ENCODE results near the gene MED9. TPM values are rescaled to one million over a fixed set of nuclear protein-coding genes. Genes with fewer than 3 reads are reported as not detected.

MED9 gene
- polyA plus RNA-seq, 1 experiment, result 11.7 TPM

- no peak for DNase-seq (ENCODE audit: low read depth)
- Histone ChIP-seq H3K27me3 (ENCODE audit: control insufficient read depth, insufficient read depth, low read length) (no peaks in the 10 kb centered on the region), H3K4me3 (ENCODE audit: low read depth, low read length) (no peak overlapping the region), H3K36me3 (ENCODE audit: control insufficient read depth, insufficient read depth, low read length) (no peaks in the 10 kb centered on the region)
- TF ChIP-seq, protein P1, sequence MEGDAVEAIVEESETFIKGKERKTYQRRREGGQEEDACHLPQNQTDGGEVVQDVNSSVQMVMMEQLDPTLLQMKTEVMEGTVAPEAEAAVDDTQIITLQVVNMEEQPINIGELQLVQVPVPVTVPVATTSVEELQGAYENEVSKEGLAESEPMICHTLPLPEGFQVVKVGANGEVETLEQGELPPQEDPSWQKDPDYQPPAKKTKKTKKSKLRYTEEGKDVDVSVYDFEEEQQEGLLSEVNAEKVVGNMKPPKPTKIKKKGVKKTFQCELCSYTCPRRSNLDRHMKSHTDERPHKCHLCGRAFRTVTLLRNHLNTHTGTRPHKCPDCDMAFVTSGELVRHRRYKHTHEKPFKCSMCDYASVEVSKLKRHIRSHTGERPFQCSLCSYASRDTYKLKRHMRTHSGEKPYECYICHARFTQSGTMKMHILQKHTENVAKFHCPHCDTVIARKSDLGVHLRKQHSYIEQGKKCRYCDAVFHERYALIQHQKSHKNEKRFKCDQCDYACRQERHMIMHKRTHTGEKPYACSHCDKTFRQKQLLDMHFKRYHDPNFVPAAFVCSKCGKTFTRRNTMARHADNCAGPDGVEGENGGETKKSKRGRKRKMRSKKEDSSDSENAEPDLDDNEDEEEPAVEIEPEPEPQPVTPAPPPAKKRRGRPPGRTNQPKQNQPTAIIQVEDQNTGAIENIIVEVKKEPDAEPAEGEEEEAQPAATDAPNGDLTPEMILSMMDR (IDR thresholded peaks at IDR 0.05; ENCODE audit: insufficient read depth, low read depth, low read length), result no peak
- ChIA-PET POLR2A (no interaction called here), CTCF (interaction anchor here (1.1 to 2.5 kb wide), 3 partner anchors 13 to 40 kb away, joined by 4 to 13 read pairs (median 4); partner anchors contain the start of gene RASD1)
Measured at GRCh38 chr17:17536702-17537101, 59.9 kb downstream of the MED9 start.

GRCh38 chr17:17537311-17538099, 60.7 kb downstream of the MED9 start:
- POLR2A ChIA-PET, result no interaction called here
- H3K27me3 ChIP-seq (ENCODE audit: control insufficient read depth, insufficient read depth, low read length), result no peaks in the 10 kb centered on the region
- H3K36me3 ChIP-seq (ENCODE audit: control insufficient read depth, insufficient read depth, low read length), result no peaks in the 10 kb centered on the region
- CTCF ChIA-PET, result interaction anchor here (0.6 to 3.2 kb wide), 8 partner anchors 9 to 169 kb away, joined by 3 to 13 read pairs (median 4); partner anchors contain the start of gene RASD1
- TF ChIP-seq, protein P1 (IDR thresholded peaks at IDR 0.05; ENCODE audit: insufficient read depth, low read depth, low read length), result no peak
- DNase-seq (ENCODE audit: low read depth), result no peak
- H3K4me3 ChIP-seq (ENCODE audit: low read depth, low read length), result no peak overlapping the region

DNA sequence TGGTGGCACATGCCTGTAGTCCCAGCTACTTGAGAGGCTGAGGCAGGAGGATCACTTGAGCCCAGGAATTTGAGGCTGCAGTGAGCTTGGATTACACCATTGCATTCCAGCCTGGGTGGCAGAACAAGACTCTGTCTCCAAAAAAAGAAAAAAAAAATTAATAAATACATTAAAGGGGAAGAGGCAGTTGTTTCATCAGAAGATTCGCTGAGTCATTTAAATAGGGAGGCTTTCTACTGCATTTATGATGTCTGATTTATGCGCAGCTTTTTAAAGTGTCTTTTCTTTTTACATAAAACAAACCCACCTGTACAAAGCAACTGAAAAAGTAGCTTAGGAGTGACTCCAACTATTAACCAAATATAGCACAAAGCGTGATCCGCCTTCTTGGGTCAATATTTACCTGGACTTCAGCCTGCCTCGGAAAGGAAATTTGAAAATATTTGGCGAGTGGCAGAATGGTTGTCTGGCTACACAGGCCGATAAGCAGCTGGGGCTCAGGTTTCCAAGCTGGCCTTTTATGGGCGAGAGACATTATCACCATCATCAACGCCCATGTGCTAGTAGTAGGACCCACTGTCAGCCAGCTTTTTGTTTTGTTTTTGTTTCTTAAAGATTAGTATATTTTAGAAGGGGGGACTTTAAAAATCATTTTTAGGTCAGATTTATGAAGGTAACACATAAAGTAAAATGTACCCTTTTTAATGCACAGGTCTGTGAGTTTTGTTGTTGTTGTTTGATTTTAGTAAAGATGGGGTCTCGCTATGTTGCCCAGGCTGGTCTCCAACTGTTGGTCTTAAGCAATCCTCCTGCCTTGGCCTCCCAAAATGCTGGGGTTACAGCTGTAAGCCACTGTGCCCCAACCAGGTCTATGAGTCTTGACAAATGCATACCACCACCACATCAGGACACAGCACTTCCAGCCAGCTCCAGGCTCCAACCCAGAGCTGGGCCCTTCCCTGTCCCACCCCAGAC, 61.9 kb downstream of the MED9 start:
- ChIA-PET CTCF (interaction anchor here (1.3 to 3.2 kb wide), 4 partner anchors 8 to 30 kb away, joined by 3 to 13 read pairs (median 4); no protein-coding TSS in a partner anchor), POLR2A (no interaction called here)
- TF ChIP-seq, protein P1 (IDR thresholded peaks at IDR 0.05; ENCODE audit: insufficient read depth, low read depth, low read length), result no peak
- Histone ChIP-seq H3K4me3 (ENCODE audit: low read depth, low read length) (no peak overlapping the region), H3K36me3 (ENCODE audit: control insufficient read depth, insufficient read depth, low read length) (no peaks in the 10 kb centered on the region), H3K27me3 (ENCODE audit: control insufficient read depth, insufficient read depth, low read length) (no peaks in the 10 kb centered on the region)
- no peak for DNase-seq (ENCODE audit: low read depth)

DNA sequence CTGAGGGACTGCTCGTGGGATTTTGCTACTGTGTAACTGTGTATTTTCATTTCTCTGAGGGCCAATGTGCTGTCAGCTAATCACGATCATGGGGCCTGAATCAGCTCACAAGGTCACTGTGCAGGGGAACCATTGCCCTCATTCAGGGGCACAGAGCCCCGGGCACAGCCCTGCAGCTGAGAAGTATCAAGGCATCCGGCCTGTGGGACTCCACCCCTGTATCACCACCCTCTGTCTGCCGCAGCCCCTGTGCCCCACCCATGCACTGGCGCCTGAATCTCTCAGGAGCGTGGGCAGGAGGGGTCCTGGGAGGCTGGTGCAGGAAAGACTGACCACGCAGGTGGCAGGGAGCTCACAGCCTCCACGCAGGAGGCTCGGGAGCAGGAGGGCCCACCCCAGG, 62.8 kb downstream of the MED9 start:
- ChIA-PET CTCF (interaction anchor here (1.0 to 3.2 kb wide), 2 partner anchors 29 to 49 kb away, joined by 3 to 13 read pairs; no protein-coding TSS in a partner anchor), POLR2A (no interaction called here)
- Histone ChIP-seq H3K36me3 (ENCODE audit: control insufficient read depth, insufficient read depth, low read length) (no peaks in the 10 kb centered on the region), H3K4me3 (ENCODE audit: low read depth, low read length) (no peak overlapping the region), H3K27me3 (ENCODE audit: control insufficient read depth, insufficient read depth, low read length) (no peaks in the 10 kb centered on the region)
- TF ChIP-seq, protein P1 (IDR thresholded peaks at IDR 0.05; ENCODE audit: insufficient read depth, low read depth, low read length), result no peak
- no peak for DNase-seq (ENCODE audit: low read depth)

All from BJ (cell line).